ENCODE measurements around the gene SCYGR3. TPM values are rescaled to one million over a fixed set of nuclear protein-coding genes. Genes with fewer than 3 reads are reported as not detected.
A peak's percentile ranks its signal among the peaks of the same experiment; 100 is the strongest.

SCYGR3 gene
- total and polyA plus RNA-seq, 8 donors, result not detected

DNA sequence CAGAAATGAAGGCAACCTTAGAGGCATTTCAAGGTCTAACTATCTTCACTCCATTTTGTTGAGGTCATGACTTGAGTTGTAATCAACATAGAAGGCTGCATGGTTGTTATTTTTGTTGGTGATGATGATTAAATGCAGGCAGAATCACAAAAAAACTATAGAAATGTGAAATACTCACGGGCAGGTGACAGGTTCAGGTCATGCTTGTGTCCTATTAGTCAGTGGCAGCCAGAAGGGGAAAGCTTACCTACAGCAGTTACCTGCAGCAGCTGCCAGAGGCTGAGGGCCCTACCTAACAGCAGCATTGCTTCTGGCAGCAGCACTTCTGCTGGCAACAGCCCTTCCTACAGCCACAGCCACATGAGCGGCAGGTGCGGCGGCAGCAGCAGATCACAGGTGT, 394 bp downstream of the SCYGR3 start:
- intact Hi-C loops (cut with DNase I; ENCODE audit: low total_unique reads), result no loop called here
- Histone ChIP-seq H3K27ac (no peak overlapping the region), H3K4me1 (no peaks in the 10 kb centered on the region), H3K36me3 (no peaks in the 10 kb centered on the region), H3K9me3 (no peaks in the 10 kb centered on the region), H3K4me3 (no peak overlapping the region), H3K27me3 (peaks cover 0 to 19% (median 0%) of the 10 kb centered on the region in 3 donors)
- TF ChIP-seq, protein P1, sequence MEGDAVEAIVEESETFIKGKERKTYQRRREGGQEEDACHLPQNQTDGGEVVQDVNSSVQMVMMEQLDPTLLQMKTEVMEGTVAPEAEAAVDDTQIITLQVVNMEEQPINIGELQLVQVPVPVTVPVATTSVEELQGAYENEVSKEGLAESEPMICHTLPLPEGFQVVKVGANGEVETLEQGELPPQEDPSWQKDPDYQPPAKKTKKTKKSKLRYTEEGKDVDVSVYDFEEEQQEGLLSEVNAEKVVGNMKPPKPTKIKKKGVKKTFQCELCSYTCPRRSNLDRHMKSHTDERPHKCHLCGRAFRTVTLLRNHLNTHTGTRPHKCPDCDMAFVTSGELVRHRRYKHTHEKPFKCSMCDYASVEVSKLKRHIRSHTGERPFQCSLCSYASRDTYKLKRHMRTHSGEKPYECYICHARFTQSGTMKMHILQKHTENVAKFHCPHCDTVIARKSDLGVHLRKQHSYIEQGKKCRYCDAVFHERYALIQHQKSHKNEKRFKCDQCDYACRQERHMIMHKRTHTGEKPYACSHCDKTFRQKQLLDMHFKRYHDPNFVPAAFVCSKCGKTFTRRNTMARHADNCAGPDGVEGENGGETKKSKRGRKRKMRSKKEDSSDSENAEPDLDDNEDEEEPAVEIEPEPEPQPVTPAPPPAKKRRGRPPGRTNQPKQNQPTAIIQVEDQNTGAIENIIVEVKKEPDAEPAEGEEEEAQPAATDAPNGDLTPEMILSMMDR (IDR thresholded peaks at IDR 0.05), result no peak
- TF ChIP-seq EP300 (IDR thresholded peaks at IDR 0.05) (no peak), POLR2AphosphoS5 (IDR thresholded peaks at IDR 0.05) (no peak)
- DNase-seq, result no peak
- WGBS, 5 donors, result 79 to 93% (median 88%) methylated on average over 1 to 4 of the region's 4 CpGs

DNA sequence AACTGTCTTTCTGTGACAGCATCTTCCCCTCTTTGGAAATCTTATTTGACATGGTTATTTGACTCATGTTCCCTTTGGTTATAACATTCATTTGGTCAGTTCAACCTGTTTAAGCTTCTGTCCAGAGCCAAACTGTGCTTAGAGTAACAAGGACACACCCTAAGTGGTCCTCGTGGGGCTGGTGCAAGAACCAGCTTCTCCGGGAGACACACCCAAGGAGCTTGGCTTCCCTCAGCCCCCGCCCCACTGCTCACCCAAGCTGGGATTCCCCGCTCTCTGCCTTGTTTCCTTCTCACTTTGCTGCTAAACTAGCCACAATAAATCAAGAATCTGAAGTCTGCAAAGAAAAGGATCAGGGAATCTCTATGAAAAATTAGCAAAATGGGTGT, 1.4 kb downstream of the SCYGR3 start:
- peaks cover 0 to 24% (median 0%) of the 10 kb centered on the region in 3 donors for H3K27me3 ChIP-seq
- intact Hi-C loops (cut with DNase I; ENCODE audit: low total_unique reads), result no loop called here
- H3K9me3 ChIP-seq, result no peaks in the 10 kb centered on the region
- no peak overlapping the region for H3K27ac ChIP-seq
- WGBS, 5 donors, result 44 to 69% (median 60%) methylated on average over 4 of the region's 4 CpGs
- TF ChIP-seq, protein P1 (IDR thresholded peaks at IDR 0.05), result no peak
- TF ChIP-seq POLR2A (IDR thresholded peaks at IDR 0.05), result no peak
- TF ChIP-seq EP300 (IDR thresholded peaks at IDR 0.05), result no peak
- no peak for TF ChIP-seq POLR2AphosphoS5 (IDR thresholded peaks at IDR 0.05)
- H3K36me3 ChIP-seq, result no peaks in the 10 kb centered on the region
- no peaks in the 10 kb centered on the region for H3K4me1 ChIP-seq
- H3K4me3 ChIP-seq, result no peak overlapping the region
- DNase-seq, result no peak

DNA sequence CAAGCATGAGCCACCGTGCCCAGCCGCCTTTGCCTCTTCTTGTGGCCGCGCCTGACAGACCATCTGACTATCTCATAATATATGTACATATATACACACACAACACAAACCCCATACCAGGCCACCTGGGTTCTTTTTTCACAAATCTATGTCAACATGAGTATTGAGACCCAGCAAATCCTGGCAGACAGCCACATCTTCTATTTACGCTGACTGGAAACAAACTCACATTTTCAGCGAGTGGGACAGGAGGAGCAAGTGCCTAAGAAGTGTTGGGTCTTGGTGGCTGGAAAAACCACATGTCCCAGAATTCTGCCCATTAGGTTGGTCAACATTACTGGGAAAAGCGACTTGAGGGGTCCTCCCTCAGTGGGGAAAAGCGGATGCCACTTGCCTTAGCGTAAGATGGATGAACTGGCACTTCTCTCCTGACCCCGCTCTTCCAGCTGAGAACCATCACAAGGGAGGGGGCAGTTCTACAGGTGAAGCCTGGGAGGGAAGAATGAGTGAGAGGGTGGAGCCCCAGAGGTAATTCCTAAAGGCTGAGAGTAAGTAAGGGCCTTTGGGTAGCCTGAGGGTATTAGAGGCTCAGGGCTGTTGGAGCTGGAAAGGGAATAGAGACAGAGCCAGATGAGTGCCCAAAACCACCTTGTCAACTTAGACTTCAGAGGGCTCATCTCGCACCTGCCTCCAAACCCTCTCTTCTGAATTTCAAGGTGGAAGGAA, 1.9 kb downstream of the SCYGR3 start:
- Histone ChIP-seq H3K27me3 (peaks cover 0 to 22% (median 0%) of the 10 kb centered on the region in 3 donors), H3K9me3 (no peaks in the 10 kb centered on the region), H3K27ac (no peak overlapping the region), H3K4me3 (no peak overlapping the region), H3K4me1 (no peaks in the 10 kb centered on the region), H3K36me3 (no peaks in the 10 kb centered on the region)
- intact Hi-C loops (cut with DNase I; ENCODE audit: low total_unique reads), result no loop called here
- TF ChIP-seq, protein P1 (IDR thresholded peaks at IDR 0.05), result no peak
- no peak for TF ChIP-seq POLR2A (IDR thresholded peaks at IDR 0.05)
- no peak for TF ChIP-seq EP300 (IDR thresholded peaks at IDR 0.05)
- no peak for TF ChIP-seq POLR2AphosphoS5 (IDR thresholded peaks at IDR 0.05)
- DNase-seq, result peak in 1 of 2 donors; percentile 36
- 50 to 69% (median 62%) methylated on average over 11 of the region's 11 CpGs for WGBS, 5 donors

DNA sequence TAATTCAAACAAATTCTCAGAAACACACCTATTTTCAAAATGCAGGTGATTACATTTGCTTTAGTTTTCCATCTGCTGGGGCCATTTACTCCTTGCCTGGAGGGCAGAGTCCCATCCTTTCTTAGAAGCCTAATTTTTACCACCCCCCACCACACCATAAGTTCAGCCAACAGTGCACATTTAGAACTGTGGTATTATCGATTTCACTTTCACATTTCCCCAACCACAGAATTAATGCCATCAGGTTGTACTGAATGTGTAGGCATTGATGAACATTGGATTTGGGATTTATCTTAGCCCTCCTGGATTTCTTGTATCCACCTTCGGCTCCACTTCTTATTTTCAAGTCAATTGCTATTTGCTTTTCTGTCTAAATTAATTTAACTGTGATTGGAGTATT, 4.5 kb downstream of the SCYGR3 start:
- Histone ChIP-seq H3K9me3 (no peaks in the 10 kb centered on the region), H3K27me3 (peaks cover 0 to 9% (median 0%) of the 10 kb centered on the region in 3 donors), H3K4me1 (no peaks in the 10 kb centered on the region), H3K36me3 (no peaks in the 10 kb centered on the region), H3K27ac (no peak overlapping the region), H3K4me3 (no peak overlapping the region)
- 68 to 84% (median 78%) methylated on average over 2 of the region's 2 CpGs for WGBS, 5 donors
- DNase-seq, result no peak
- intact Hi-C loops (cut with DNase I; ENCODE audit: low total_unique reads), result no loop called here
- TF ChIP-seq POLR2AphosphoS5 (IDR thresholded peaks at IDR 0.05) (no peak), POLR2A (IDR thresholded peaks at IDR 0.05) (no peak), EP300 (IDR thresholded peaks at IDR 0.05) (no peak)
- TF ChIP-seq, protein P1 (IDR thresholded peaks at IDR 0.05), result no peak

All from stomach (tissue), 9 donors.